Activated CD4-positive, alpha-beta T cell treated with anti-CD3 and anti-CD28 coated beads for 4 hours (primary cell): ENCODE data around the gene KPNA2.
"Not testable (repeated sequence)": the region's sequence is repeated elsewhere in the genome, so short reads cannot be mapped to it uniquely, and the experiment has no call there.

Source experiments
- DNase-seq, 2 donors: peaks; one replicate each; pipeline ENCODE4 v3.0.0-alpha.2; 2020

The KPNA2 gene

GRCh38 chr17:68061512-68062313 lies 26.2 kb downstream of the KPNA2 start:
- DNase-seq = no peak

DNA sequence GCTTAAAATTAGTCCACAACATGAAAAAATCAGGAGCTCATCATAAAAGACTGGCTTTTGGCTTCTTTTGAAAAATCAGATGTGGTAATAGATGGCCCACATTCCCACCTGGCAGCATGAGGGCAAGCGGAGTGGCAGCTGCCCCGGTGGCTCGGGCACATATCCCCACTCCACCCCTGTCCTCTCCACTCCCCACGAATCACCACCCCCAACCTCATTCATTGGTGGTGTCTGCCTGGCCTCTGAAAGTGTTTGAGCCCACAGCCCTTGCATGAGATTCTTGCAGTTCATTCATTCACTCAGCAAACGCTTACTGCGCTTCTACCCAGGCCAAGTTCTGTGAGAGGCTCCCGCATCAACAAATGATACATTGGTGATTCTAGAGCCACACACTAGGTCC lies 29.8 kb downstream of the KPNA2 start:
- not testable (repeated sequence) for DNase-seq

DNA sequence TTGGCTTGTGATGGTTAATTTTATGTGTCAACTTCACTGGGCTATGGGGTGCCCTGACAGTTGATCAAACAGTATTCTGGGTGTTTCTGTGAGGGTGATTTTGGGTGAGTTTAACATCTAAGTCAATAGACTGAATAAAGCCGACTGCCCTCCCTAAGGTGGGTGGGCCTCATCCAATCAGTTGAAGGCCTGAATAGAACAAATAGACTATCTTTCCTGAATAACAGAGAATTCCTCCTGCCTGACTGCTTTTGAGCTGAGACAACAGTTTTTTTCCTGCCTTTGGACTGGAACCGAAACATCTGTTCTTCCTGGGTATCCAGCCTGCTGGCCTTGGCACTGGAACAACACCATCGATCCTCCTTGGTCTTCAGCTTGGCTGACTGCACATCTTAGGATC lies 33.0 kb downstream of the KPNA2 start:
- not testable (repeated sequence) for DNase-seq

GRCh38 chr17:68070582-68071444 lies 35.3 kb downstream of the KPNA2 start:
- not testable (repeated sequence) for DNase-seq

- DNase-seq = no peak
These were observed 38.7 kb downstream of the KPNA2 start for GRCh38 chr17:68074279-68074678.

DNA sequence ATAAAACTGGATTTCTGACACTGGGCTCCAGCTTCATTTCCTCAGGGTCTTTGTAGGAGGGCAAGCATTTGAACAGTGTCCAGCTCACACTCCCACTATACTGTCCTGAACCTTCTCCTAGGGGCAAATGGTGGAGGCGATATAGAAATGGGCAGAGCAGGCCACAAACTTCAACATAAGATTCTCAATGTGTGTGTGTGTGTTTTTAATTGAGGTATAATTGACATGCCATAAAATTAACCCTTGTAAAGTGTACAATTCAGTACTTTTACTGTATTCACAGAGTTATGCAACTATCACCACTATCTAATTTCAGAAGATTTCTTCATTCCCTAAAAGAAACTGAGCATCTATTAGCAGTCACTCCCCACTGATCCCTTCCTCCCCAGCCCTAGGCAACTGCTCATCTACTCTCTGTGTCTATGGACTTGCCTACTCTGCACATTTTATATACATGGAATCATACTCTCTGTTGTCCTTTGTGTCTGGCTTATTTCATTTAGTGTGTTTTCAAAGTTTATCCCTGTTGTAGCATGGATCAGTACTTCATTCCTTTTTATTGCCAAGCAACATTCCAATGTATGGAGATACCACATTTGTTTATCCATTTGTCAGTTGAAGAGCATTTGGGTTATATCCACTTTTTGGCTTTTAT lies 40.5 kb downstream of the KPNA2 start:
- not testable (repeated sequence) for DNase-seq

GRCh38 chr17:68077498-68077897 lies 42.0 kb downstream of the KPNA2 start:
- not testable (repeated sequence) for DNase-seq

DNA sequence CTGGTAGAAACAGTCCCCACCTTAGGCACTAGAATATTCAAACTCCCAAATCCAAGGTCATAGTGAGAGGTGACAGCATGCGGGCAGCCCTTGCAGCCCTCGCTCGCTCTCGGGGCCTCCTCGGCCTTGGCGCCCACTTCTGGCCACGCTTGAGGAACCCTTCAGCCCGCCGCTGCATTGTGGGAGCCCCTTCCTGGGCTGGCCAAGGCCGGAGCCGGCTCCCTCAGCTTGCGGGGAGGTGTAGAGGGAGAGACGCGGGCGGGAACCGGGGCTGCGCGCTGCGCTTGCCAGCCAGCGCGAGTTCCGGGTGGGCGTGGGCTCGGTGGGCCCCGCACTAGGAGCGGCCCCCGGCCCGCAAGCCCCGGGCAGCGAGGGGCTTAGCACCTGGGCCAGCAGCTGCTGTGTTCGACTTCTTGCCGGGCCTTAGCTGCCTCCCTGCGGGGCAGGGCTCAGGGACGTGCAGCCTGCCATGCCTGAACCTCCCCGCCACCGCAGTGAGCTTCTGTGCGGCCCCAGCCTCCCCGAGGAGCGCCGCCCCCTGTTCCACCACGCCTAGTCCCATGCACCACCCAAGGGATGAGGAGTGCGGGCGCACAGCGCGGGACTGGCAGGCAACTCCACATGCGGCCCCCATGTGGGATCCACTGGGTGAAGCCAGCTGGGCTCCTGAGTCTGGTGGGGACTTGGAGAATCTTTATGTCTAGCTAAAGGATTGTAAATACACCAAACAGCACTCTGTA lies 45.0 kb downstream of the KPNA2 start:
- DNase-seq = no peak

DNA sequence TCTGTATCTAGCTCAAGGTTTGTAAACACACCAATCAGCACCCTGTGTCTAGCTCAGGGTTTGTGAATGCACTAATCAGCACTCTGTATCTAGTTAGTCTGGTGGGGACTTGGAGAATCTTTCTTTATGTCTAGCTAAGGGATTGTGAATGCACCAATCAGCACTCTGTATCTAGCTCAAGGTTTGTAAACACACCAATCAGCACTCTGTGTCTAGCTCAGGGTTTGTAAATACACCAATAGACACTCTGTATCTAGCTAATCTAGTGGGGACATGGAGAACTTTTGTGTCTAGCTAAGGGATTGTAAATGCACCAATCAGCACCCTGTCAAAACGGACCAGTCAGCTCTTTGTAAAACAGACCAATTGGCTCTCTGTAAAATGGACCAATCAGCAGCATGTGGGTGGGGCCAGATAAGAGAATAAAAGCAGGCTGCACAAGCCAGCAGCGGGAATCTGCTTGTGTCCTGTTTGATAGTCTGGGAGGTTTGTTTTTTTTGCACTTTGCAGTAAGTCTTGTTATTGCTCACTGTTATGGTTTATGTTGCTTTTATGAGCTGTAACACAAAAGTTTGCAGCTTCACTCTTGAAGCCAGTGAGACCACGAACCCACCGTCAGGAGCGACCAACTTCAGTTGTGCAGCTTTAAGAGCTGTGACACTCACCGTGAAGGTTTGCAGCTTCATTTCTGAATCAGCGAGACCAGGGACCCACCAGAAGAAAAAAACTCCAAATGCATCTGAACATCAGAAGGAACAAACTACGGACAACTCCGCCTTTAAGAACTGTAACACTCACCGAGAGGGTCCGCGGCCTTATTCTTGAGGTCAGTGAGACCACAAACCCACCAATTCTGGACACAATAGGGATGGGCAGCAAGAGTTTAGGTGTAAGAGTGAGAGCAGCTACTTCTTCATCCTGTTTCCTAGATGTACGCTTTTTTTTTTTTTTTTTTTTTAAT lies 46.0 kb downstream of the KPNA2 start:
- DNase-seq = not testable (repeated sequence)

DNA sequence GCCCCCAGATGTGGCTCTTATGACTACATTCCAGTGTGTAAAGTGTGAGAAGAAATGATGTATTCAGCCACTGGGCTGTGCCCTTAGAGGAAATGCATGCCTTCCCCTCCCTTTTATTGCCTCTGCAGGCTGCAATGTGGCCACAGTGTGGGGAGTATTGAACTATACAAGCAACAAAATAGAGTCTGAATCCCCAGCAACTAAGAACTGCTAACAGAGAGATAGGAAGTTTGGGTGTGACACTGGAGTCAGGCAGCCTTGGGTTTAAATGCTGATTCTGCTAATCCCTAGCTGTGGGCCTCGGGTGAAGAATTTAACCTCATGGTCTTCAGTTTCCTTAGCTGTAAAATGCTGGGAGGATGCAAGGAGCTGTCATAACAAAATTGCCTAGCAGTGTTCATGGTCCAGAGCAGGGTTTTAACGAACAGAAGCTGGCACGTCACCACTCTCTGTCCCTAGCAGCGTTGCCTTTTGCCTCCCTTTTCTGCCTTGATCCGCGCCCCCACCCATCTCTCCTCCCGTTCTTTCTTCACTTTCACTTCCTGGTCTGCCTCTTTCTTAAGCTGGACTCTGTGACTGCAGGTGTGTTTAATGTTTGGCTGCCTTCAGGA lies 50.3 kb downstream of the KPNA2 start:
- no peak for DNase-seq

GRCh38 chr17:68086666-68087065 lies 51.1 kb downstream of the KPNA2 start:
- not testable (repeated sequence) for DNase-seq

DNA sequence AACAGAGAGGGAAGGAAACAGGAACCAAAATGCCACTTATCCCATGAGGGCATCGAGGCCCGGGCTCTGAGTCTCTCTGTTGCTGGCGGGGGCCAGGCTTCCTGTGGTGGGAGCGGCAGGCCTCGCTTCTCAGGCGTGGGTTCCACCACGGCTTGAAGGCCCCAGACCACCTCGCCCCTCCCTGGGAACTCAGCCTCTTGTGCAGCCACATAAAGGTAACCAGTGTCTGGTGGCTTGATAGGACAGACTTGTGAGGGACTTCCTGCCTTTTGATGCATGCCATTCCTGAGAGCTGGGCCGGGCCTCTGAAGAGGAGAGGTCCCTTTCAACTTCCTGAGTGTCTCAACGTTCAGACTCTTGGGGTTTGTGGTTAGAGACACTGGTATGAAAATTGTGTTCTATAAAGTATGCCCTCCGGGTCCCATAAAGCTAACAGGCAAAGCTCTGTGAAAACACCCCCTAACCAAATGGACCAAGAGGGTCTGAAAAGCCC lies 51.6 kb downstream of the KPNA2 start:
- DNase-seq = peak in 1 of 2 donors; percentile 11

DNA sequence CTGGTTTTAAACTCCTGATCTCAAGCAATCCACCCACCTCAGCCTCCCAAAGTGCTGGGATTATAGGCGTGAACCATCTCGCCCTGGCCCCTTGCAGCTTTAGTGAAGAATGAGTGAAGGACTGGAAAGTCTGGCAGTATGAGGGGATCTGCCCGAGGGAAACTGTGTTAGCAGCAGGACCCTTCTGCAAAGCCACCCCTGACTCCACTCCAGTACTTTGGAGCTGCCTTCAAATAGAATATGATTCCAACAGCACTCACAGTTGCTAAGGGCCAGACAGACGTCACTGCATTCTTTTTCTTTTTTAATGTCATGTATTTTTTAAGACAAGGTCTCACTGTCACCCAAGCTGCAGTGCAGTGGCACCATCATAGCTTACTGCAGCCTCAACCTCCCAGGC lies 52.3 kb downstream of the KPNA2 start:
- no peak for DNase-seq

GRCh38 chr17:68089881-68090280 lies 54.3 kb downstream of the KPNA2 start:
- DNase-seq = no peak

GRCh38 chr17:68094481-68095078 lies 59.0 kb downstream of the KPNA2 start:
- DNase-seq = no peak

- no peak for DNase-seq
These were observed 59.8 kb downstream of the KPNA2 start for GRCh38 chr17:68095205-68095811.

GRCh38 chr17:68096111-68096510 lies 60.6 kb downstream of the KPNA2 start:
- DNase-seq = no peak
